ENCODE results near the gene SLC44A5.

SLC44A5 gene

DNA sequence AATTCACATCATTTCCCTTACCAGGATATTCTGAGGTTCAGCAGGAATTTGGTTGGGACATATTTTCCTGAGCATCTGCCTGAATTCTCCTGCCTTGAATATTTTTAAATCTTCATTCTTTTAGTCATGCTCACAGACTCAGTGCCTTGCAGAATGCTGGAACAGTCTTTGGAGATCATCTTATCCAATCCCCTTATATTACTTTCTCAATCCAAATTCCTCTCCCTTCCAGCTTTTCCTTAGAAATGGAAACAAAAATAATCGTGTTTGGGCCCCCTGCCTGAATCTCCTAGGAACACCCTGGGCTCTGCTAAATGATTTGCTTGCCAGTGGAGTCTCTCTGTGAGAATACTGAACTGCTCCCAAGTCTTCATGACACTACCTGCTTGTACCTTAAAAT lies 438.4 kb downstream of the SLC44A5 start:
- Histone ChIP-seq H3K4me1 (ENCODE audit: control insufficient read depth, insufficient read depth, low read length) (no peaks in the 10 kb centered on the region), H3K9me3 (ENCODE audit: control insufficient read depth, low read length) (no peaks in the 10 kb centered on the region)
- 62 to 73% methylated on average over 1 of the region's 1 CpG for WGBS, 2 experiments

DNA sequence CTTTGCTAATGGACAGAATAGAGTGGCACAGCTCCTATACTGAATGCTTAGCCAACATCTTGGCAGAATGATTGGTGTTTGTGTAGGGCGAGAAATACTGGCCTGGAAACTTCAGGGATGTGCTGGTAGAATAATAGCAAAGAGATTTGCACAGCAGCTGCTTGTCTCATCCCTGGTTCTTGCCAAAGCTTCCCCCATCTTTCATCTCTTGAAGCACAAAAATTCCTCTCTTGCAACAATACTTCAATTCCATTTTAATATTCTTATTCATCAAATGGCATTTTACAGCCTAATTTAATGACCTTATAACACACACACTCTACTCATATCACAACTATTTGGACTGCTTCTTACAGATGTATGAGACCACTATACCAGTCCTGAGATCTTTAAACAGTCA lies 439.0 kb downstream of the SLC44A5 start:
- H3K27ac ChIP-seq (ENCODE audit: insufficient read depth, low read depth, low read length, poor library complexity, severe bottlenecking): no peak overlapping the region
- WGBS, 2 experiments: 90 to 96% methylated on average over 1 of the region's 1 CpG
- no peaks in the 10 kb centered on the region for H3K36me3 ChIP-seq (ENCODE audit: control insufficient read depth, insufficient read depth, low read length)

More for the DNA sequence above, 438.4 kb downstream of the SLC44A5 start:
- no peaks in the 10 kb centered on the region for H3K36me3 ChIP-seq (ENCODE audit: control insufficient read depth, insufficient read depth, low read length)
- no peaks in the 10 kb centered on the region for H3K27me3 ChIP-seq (ENCODE audit: control insufficient read depth, insufficient read depth, low read length, poor library complexity, severe bottlenecking)
- H3K27ac ChIP-seq (ENCODE audit: insufficient read depth, low read depth, low read length, poor library complexity, severe bottlenecking): no peak overlapping the region
- H3K4me3 ChIP-seq (ENCODE audit: insufficient read depth, low read depth, low read length): no peak overlapping the region

GRCh38 chr1:75170981-75171380 lies 439.9 kb downstream of the SLC44A5 start:
- no peaks in the 10 kb centered on the region for H3K36me3 ChIP-seq (ENCODE audit: control insufficient read depth, insufficient read depth, low read length)
- no peaks in the 10 kb centered on the region for H3K9me3 ChIP-seq (ENCODE audit: control insufficient read depth, low read length)
- no peaks in the 10 kb centered on the region for H3K4me1 ChIP-seq (ENCODE audit: control insufficient read depth, insufficient read depth, low read length)
- no peaks in the 10 kb centered on the region for H3K27me3 ChIP-seq (ENCODE audit: control insufficient read depth, insufficient read depth, low read length, poor library complexity, severe bottlenecking)
- WGBS, 2 experiments: 82% methylated on average over 2 of the region's 2 CpGs; no CpG with 5 or more reads in 1 of the 2 experiments
- H3K4me3 ChIP-seq (ENCODE audit: insufficient read depth, low read depth, low read length): no peak overlapping the region
- H3K27ac ChIP-seq (ENCODE audit: insufficient read depth, low read depth, low read length, poor library complexity, severe bottlenecking): no peak overlapping the region

More for the DNA sequence above, 439.0 kb downstream of the SLC44A5 start:
- no peaks in the 10 kb centered on the region for H3K27me3 ChIP-seq (ENCODE audit: control insufficient read depth, insufficient read depth, low read length, poor library complexity, severe bottlenecking)
- H3K4me1 ChIP-seq (ENCODE audit: control insufficient read depth, insufficient read depth, low read length): no peaks in the 10 kb centered on the region
- no peaks in the 10 kb centered on the region for H3K9me3 ChIP-seq (ENCODE audit: control insufficient read depth, low read length)
- no peak overlapping the region for H3K4me3 ChIP-seq (ENCODE audit: insufficient read depth, low read depth, low read length)

DNA sequence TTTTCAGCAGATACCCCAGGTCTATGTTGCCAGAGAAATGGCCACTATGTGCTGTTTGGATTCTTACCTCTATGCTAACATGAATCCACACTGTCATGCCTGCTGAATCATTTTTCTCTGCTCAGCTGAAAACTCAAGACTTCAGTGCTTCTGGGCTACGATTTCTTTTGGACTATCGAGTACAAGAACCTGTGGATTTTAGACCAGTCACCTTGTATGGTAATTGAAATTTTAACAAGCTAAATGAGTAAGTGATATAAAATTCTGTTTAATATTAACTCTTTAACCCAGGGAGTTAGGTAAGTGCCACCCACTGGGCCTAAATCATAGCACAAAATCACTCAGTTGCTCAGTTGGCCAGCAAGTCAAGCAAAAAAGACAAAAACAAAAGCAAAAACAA lies 440.9 kb downstream of the SLC44A5 start:
- Histone ChIP-seq H3K4me3 (ENCODE audit: insufficient read depth, low read depth, low read length) (no peak overlapping the region), H3K27me3 (ENCODE audit: control insufficient read depth, insufficient read depth, low read length, poor library complexity, severe bottlenecking) (no peaks in the 10 kb centered on the region), H3K36me3 (ENCODE audit: control insufficient read depth, insufficient read depth, low read length) (no peaks in the 10 kb centered on the region), H3K4me1 (ENCODE audit: control insufficient read depth, insufficient read depth, low read length) (no peaks in the 10 kb centered on the region), H3K9me3 (ENCODE audit: control insufficient read depth, low read length) (no peaks in the 10 kb centered on the region), H3K27ac (ENCODE audit: insufficient read depth, low read depth, low read length, poor library complexity, severe bottlenecking) (no peak overlapping the region)
- 96 to 100% methylated on average over 2 of the region's 2 CpGs for whole genome bisulfite sequencing, 2 experiments

GRCh38 chr1:75166821-75167220 lies 444.1 kb downstream of the SLC44A5 start:
- WGBS, 2 experiments: 94 to 96% methylated on average over 4 of the region's 4 CpGs
- Histone ChIP-seq H3K36me3 (ENCODE audit: control insufficient read depth, insufficient read depth, low read length) (no peaks in the 10 kb centered on the region), H3K4me1 (ENCODE audit: control insufficient read depth, insufficient read depth, low read length) (no peaks in the 10 kb centered on the region), H3K27me3 (ENCODE audit: control insufficient read depth, insufficient read depth, low read length, poor library complexity, severe bottlenecking) (no peaks in the 10 kb centered on the region), H3K4me3 (ENCODE audit: insufficient read depth, low read depth, low read length) (no peak overlapping the region), H3K27ac (ENCODE audit: insufficient read depth, low read depth, low read length, poor library complexity, severe bottlenecking) (no peak overlapping the region), H3K9me3 (ENCODE audit: control insufficient read depth, low read length) (no peaks in the 10 kb centered on the region)

DNA sequence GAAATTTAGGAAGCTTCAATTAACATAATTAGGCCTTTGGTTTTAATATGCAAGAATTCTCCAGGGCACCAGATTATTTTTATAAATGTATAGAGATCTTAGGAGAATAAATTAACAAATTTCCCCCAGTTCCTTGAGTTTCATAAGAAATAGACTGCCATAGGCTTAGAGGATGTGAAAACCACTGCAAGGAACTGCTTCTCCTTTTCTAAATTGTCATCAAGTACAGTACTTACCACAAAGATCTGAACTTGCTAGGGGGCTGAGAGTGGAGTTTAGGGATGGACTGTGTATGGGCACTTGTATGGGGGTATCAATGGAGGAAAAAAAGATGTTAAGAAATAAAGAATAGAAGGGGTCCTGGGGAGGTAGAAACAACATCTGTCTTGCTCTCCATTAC lies 445.6 kb downstream of the SLC44A5 start:
- H3K4me3 ChIP-seq (ENCODE audit: insufficient read depth, low read depth, low read length): no peak overlapping the region
- no peak overlapping the region for H3K27ac ChIP-seq (ENCODE audit: insufficient read depth, low read depth, low read length, poor library complexity, severe bottlenecking)
- no peaks in the 10 kb centered on the region for H3K9me3 ChIP-seq (ENCODE audit: control insufficient read depth, low read length)
- H3K36me3 ChIP-seq (ENCODE audit: control insufficient read depth, insufficient read depth, low read length): no peaks in the 10 kb centered on the region
- no peaks in the 10 kb centered on the region for H3K27me3 ChIP-seq (ENCODE audit: control insufficient read depth, insufficient read depth, low read length, poor library complexity, severe bottlenecking)
- H3K4me1 ChIP-seq (ENCODE audit: control insufficient read depth, insufficient read depth, low read length): no peaks in the 10 kb centered on the region

- WGBS, 2 experiments: 93 to 100% methylated on average over 2 to 3 of the region's 3 CpGs
- H3K27me3 ChIP-seq (ENCODE audit: control insufficient read depth, insufficient read depth, low read length, poor library complexity, severe bottlenecking): no peaks in the 10 kb centered on the region
- H3K4me3 ChIP-seq (ENCODE audit: insufficient read depth, low read depth, low read length): no peak overlapping the region
- H3K4me1 ChIP-seq (ENCODE audit: control insufficient read depth, insufficient read depth, low read length): no peaks in the 10 kb centered on the region
- H3K9me3 ChIP-seq (ENCODE audit: control insufficient read depth, low read length): no peaks in the 10 kb centered on the region
- H3K36me3 ChIP-seq (ENCODE audit: control insufficient read depth, insufficient read depth, low read length): no peaks in the 10 kb centered on the region
- H3K27ac ChIP-seq (ENCODE audit: insufficient read depth, low read depth, low read length, poor library complexity, severe bottlenecking): no peak overlapping the region
These were observed 451.8 kb downstream of the SLC44A5 start for GRCh38 chr1:75159154-75159553.
